Spleen (tissue), 7 donors: ENCODE results near the gene GUCY1A2.

Experiments
- POLR2AphosphoS5 ChIP-seq, 3 donors: sonication (generic); formaldehyde crosslinking; IDR thresholded peaks; one replicate each; pipeline ENCODE4 v1.5.1; 2017; ENCODE audit warnings: antibody characterized with exemption in 3 of 3
- TF ChIP-seq, protein P1 (sequence below), 11 experiments: fragments of 200-600 bp in 7 of 11; fragments of 450-650 bp in 4 of 11; sonication (generic) in 4 of 11; IDR thresholded peaks in 8 of 11; conservative IDR thresholded peaks in 3 of 11; 1 replicate in 7 of 11; 2 replicates in 4 of 11; pipeline versions ENCODE4 v1.4.0 to v1.8.0; 2016 to 2021; ENCODE audit warnings: antibody characterized with exemption in 11 of 11, inconsistent platforms in 4 of 11, mild to moderate bottlenecking in 1 of 11
- donor health status: DM: no; HTN: no; CAD: no; lungs with moderate emphysema.
- donor health status: DM: no; HTN: no; CAD: no.
- donor health status: DM: no; HTN: no; CAD: no.

DNA sequence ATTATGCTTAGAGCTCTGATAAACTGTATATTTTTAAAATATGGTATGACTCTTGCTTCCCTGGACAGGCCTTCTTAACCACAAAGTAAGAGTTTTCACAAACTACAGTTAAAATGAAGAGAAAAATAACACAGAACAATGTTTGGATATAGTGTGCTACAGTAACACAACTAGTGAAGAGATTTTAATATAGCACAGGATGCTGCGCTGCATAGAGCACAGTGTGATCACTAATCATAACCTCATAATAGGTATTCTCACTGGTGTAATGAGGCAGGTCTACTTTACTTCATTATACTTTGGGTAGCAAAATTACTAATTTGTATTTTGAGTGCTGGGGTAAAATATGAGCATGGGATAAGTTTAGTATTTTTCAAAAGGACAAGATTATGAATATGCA is 256.5 kb downstream of the GUCY1A2 start:
- TF ChIP-seq, protein P1, sequence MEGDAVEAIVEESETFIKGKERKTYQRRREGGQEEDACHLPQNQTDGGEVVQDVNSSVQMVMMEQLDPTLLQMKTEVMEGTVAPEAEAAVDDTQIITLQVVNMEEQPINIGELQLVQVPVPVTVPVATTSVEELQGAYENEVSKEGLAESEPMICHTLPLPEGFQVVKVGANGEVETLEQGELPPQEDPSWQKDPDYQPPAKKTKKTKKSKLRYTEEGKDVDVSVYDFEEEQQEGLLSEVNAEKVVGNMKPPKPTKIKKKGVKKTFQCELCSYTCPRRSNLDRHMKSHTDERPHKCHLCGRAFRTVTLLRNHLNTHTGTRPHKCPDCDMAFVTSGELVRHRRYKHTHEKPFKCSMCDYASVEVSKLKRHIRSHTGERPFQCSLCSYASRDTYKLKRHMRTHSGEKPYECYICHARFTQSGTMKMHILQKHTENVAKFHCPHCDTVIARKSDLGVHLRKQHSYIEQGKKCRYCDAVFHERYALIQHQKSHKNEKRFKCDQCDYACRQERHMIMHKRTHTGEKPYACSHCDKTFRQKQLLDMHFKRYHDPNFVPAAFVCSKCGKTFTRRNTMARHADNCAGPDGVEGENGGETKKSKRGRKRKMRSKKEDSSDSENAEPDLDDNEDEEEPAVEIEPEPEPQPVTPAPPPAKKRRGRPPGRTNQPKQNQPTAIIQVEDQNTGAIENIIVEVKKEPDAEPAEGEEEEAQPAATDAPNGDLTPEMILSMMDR (IDR thresholded peaks at IDR 0.05 in 8 of 11, conservative IDR thresholded peaks at IDR 0.05 in 3 of 11): no peak
- no peak for TF ChIP-seq POLR2AphosphoS5 (IDR thresholded peaks at IDR 0.05)
